Suppressor macrophage (primary cell): ENCODE measurements around the gene SPTBN5.

Experiments
- DNase-seq, 4 experiments: peaks; one replicate each; pipeline ENCODE4 v3.0.0-alpha.2; 2020 to 2022
- total RNA-seq, 17 experiments: gene quantifications; one replicate each; lab custom pipeline; 2026; ENCODE audit warnings: mixed read lengths in 6 of 17, inconsistent platforms in 3 of 17; lab: John Stamatoyannopoulos, UW

SPTBN5 gene
- 5.1 to 50.3 (median 16.1) reads per million in 17 experiments for total RNA-seq

GRCh38 chr15:41893422-41894250 is at the start of gene SPTBN5:
SPTBN5 (minus strand) TSS chr15:41894053; CDS start chr15:41893497, 556 bp downstream.
- DNase-seq: no peak

DNA sequence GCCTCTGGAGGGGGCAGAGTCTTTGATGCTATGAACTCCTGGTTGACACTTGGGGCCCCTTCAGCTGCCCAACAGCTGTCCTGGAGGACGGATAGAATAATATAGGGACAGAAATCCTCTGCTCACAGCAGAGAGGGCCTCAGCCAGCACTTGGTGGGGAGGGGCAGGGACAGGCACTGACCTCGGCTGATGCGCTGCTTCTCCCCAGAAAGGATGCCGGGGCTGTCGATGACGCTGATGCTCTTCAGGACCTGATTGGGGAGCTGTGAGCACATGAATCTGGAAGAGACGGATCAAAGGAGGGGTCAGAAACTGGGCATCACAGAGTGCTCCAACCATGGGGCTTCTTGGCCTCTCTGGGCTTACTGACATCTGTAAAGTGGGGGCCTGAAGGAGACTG is 49.0 kb upstream of the SPTBN5 start:
- no peak for DNase-seq

DNA sequence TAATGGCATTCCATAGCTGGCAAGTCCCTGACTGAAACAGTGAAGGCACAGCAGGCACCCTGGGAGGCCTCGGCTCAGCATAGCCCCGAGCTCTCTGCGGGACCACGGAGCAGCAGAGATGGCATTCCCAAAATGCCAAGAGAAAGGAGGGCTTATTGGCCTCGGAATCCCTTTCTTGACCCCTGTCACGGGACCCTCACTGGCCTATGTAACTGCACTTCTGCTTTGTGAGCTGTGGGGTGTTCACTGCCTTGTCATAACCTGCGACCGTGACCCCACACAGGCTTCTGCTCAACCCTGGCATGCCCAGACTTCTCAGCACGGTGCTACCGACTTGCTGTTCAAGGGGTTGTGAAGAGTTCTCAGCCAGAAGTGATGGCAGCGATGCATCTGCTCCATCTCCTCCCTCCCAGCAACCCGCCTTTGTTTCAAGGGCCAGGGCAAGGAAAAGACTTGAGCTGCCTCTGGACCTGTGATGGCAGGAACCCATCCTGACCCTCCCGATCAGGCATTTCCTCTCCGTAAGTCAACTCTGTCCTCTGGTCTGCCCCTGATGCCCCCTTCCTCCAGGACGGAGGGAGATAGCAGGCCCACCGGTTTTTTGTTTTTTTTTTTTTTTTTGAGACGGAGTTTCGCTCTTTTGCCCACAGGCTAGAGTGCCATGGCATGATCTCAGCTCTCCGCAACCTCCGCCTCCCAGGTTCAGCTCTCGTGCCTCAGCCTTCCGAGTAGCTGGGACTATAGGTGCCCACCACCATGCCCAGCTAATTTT is 48.0 kb upstream of the SPTBN5 start:
- no peak for DNase-seq

DNA sequence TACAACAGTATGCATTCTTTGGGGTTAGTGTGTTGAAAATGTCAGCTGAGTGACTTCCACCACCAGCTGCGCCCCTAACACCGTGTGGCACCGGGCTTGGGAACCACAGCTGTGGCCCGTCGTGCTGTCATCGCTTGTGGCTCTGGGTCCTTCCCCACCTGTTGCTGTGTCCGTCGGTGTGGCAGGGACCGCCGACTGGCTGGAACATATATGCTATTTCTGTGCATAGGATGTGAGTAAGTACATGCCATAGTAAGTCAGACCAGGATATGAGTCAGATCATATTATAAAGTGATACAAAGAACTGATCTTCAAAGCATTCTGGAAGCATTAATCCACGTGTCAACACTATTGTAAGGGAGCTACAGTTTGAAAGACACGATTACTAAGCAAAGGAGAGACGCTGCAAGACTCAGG is 46.6 kb upstream of the SPTBN5 start:
- no peak for DNase-seq

GRCh38 chr15:41939986-41940385 is 46.1 kb upstream of the SPTBN5 start:
- DNase-seq: no peak

DNA sequence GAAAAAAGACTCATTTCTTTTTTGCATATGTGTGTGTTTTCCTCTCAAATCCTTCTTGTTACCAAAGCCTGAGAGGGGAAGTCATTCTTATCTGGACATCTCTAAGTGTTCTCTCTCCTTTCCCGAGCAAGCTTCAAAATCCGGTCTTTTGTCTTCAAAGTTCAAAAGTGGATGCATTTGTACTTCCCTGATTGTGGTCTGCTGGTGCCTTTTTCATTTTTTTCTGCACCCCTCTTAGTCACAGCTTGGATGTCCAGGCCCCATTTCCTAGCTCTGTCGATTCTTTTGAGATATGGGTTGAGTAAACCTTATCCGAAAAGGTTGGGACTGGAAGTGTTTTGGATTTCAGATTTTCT is 43.7 kb upstream of the SPTBN5 start:
- peak in 3 of 4 experiments; percentile 18 to 55 (median 48) for DNase-seq

- peak; percentile 75 to 83 (median 81) for DNase-seq
Measured at GRCh38 chr15:41936649-41937567, 43.1 kb upstream of the SPTBN5 start.

- no peak for DNase-seq
Measured at GRCh38 chr15:41936155-41936554, 42.3 kb upstream of the SPTBN5 start.

DNA sequence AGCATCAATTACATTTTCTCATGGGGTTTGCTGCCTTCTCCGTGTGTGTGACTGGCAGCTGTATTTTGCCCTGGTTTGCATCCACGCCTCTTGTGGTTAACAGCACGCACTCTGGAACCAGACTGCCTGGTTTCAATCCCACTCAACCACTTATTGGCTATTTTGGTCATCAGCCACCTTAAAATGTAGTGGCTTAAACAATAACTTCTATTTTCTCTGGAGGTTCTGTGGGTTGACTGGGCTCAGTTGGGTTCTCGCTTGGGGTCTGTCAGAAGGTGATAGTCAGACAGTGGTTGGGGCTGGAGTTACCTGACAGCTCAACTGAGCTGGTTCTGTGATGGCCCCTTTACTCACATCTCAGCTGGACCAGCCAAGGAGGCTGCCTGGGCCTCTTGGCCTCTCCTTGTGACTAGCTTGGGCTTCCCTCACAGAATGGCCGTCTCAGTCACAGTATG is 41.7 kb upstream of the SPTBN5 start:
- no peak for DNase-seq

- peak in 3 of 4 experiments; percentile 24 to 44 (median 40) for DNase-seq
Measured at GRCh38 chr15:41934843-41935242, 41.0 kb upstream of the SPTBN5 start.

DNA sequence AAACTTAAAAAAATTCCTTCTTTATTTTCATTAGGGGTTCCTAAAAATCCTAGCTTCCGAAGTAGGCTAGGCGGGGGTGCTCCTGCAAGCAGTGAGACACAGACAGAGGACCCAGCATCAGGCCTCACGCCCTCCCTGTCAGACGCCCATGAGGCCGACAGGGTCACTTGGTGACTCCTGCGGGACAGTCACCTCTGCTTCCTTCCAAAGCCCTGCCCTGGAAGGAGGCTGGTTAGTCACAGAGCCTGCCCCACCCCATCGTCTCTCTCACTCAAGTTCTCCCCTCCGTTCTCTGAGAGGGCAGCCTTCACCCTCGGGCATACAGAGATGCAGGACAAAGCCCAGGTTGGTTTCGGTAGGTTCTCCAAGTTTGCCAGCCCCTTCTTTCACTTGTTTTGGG is 39.9 kb upstream of the SPTBN5 start:
- peak in 2 of 4 experiments; percentile 22 to 48 for DNase-seq

- no peak for DNase-seq
Measured at GRCh38 chr15:41933326-41933725, 39.5 kb upstream of the SPTBN5 start.

- DNase-seq: no peak
Measured at GRCh38 chr15:41932511-41933289, 38.8 kb upstream of the SPTBN5 start.

DNA sequence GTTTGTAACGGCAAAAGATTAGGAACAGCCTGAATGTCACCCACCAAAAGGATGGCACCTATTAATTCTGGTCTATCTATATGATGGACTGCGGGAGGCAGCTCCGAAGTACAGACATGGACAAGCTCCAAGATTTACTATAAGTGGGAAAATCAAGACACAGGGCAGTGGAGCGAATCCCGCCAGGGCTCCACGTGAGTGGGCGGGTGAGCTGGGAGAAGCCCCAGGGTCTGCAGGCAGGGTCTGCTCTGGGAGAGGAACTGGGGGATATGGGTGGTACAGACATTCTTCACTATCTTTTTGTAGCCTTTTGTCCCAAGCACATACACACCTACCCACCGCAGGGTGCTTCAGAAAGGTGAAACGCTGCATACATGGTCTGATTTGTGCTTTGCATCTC is 38.2 kb upstream of the SPTBN5 start:
- no peak for DNase-seq

DNA sequence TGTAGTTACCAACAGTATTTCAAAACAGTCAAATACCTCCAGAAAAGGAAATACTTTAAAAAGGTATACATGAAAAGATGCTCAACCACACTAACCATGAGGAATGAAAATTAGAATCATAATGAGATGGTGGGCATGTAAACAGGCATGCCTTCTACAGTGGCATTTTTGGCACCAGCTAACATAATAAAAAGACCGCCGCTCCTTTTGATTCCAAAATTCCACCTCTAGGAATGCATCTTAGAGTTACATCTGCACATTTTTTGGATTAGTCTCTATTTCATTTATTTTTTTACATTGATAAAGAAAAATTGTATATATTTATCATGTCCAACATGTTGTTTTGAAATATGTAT is 37.0 kb upstream of the SPTBN5 start:
- no peak for DNase-seq

GRCh38 chr15:41930221-41930866 is 36.5 kb upstream of the SPTBN5 start:
- DNase-seq: peak; percentile 67 to 83 (median 74)

- DNase-seq: peak; percentile 33 to 65 (median 60)
Measured at GRCh38 chr15:41928637-41929620, 35.1 kb upstream of the SPTBN5 start.

DNA sequence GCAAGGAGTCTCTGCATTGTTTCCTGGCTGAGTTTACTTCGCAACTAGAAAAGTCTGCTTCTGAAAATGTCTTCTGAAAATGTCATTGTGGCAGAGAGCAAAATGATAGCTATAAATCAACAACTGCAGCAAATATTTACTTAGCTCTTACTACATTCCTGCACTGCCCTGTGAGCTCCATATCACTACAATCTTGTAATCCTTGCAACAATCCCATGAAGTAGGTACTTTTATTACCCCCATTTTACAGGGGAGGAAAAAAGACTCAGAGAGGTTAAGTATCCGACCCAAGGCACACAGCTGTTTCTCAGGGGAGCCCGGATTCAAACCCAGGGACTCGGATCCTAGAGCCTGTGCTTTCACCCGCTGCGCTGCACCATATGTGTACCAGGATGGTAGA is 34.2 kb upstream of the SPTBN5 start:
- DNase-seq: no peak

GRCh38 chr15:41927536-41927935 is 33.7 kb upstream of the SPTBN5 start:
- peak; percentile 25 to 79 (median 64) for DNase-seq
